Measurements from ENCODE around the gene SH3RF1.
A peak's percentile ranks its signal among the peaks of the same experiment; 100 is the strongest.

The SH3RF1 gene

DNA sequence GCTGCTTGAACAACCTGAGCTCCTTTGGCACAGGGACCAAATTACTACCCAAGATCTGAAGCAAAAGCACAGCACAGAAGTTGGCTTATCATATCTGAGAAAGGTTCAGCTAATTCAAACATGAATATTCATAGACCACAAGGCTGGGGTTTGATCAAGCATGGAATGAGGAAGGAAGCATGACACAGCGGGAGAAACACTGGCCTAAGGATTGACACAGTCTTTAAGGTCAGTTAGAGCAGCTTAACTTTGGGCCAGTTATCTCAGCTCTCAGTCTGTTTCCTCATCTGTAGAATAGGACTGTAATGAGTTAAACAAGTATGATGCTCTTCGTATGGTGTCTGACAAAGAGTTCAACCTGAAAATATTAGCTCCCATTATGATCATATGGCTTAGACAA, 172.2 kb downstream of the SH3RF1 start:
- no peak for DNase-seq

DNA sequence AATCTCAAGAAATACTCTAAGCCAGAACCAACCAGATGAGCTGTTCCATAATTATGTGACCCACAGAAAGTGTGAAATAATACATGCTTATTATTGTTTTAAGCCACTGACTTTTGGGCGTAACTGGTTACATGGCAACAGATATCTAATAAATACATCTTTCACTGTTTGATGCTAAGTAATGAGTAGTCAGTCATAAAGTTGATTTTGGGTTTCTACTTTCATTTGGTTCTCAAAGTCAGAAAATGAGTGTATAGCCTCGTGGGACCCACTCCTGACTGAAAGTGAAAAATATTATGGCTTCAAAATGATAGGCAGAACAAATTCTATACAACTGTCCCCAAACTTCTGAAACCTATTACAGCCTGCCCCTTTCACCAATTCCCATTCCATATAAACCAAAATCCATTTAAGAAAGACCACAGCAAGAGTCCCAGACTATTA, 172.7 kb downstream of the SH3RF1 start:
- no peak for DNase-seq

DNA sequence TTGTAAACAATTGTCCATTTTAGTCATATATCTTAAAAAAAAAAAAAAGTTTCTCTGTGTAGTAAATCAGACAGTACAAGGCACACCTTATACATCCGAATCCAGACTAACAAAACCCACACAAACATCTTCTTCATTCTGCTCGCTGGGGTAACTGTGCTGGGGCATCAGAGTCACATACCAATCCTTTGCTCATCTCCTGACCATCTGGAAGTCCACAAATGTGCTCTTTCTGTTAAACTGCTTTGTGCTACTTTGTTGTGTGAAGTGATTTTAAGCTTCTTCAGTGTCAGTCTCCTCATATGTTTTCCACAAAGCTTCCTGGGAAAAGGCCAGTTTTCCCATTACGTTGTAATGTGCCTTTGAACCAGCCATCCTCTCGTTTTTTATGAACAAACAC, 174.5 kb downstream of the SH3RF1 start:
- no peak for DNase-seq

DNA sequence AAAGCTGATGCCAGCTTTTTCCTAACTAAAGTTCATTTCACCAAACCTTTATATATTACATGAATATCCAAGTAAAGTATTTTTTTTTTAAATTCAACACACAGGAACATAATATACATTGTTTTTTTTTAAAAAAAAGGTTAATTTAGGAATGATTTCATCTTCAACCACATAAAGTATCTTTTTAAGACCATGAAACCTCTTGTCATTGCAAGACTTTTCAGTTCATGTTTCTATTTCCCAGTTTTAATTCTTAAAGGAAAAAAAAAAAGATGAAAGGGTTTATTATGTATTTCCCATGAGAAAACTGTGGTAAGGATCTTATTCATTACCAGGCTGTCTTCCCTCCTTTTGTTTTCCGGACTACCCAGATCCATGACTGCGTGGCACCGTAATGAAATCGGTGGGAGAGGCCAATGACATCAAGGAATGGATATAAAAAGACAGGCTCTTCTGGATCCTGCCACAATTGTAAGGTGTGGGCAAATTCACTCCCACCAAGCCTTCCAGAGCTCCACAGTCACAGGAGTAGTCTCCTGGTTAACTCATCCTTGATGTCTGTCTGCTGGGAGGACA, 176.0 kb downstream of the SH3RF1 start:
- peak; percentile 74 for DNase-seq

DNA sequence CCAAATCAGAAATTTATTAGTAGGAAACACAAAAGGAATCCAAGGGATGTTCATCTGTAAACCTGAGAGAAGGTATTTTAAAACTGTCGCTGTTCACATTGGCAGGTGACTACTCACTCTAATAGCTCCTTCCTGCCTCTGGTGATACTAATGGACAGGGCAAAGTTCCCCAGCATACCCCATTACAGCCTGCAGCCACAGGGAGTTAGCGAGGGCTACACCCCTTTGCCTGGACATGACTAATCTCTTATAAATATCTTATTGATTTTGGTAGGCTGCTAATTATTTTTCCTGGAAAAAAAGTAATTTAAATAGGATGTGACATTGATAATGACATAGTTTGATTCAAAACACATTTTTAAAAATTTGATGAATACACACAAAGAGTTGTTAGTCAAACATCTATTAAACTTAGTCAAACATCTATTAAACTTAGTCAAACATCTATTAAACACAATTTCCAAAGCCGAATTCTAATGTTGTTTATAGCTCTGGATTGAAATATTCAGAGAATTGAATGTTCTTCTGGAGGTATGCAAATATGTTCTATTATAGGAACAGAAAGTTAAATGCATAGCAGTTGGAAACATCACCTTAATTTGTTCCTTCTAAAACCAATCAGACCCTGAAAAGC, 177.8 kb downstream of the SH3RF1 start:
- DNase-seq, result no peak

DNA sequence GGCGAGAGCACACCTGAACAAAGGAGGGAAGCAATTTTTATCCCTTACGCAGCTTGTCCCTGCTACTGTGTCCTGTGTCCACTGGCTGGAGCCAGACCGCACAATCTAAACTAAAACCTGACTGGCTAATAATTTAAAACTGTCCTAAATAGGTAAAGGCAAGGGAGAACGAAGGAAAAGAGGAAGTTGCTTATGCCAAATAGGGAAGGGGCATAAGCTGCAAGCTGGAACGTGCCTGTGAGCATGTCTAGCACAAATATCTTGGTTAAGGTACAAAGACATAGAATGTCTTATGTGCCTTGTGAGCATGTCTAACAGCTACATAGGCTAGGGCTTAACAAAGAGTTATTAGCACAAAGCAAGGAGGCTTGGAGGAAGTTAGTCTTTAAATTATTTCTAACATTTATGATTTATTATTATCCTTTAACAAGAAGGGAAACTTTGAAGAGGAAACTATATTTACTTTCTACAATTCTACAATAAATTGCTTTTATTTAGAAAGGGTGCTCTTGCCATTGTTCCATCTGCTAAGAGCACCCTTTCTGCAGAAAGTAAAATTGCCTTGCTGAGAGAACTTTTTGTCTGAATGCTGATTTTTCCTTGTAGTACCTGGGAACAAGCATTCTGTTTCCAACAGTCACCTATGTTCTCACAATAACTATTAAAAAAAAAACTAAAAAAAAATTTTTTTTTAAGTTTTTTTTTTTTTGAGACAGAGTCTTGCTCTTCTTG, 180.1 kb downstream of the SH3RF1 start:
- DNase-seq, result no peak

DNA sequence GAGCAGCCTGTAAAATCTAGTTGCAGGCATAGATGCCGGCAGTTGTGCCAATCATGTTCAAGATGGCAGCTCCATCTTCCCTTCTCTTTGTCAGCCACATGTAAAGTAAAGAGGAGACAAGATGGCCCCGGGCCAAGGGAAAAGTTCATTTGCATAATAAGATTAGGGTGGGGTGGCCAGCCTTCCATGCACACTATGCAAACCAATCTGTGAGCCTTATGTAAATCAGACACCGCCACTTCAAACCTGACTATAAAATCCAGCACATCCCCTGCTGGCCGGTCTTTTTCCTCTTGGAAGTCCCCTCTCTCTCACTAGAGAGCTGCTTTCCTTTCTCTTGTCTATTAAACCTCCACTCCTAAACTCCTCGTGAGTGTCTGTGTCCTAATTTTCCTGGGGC, 181.8 kb downstream of the SH3RF1 start:
- DNase-seq, result no peak

DNA sequence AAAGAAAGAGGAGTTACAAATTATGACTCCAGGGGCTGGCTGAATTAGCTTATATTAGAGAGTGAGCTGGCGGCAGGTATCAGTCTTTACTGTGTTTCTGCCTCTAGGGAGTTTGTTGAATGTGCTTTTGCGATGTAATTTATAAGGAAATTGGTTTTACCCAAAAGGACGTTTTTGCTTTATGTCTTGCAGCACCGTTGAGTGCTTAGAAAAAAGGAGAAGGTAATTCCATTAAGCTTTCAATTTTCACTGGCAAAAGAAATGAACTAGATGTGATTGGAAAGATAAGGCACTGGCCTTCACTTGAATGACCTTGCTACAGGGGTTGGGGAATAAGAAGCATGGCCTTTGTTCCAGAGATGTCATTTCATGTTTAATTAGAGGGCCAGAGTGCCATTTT, 185.8 kb downstream of the SH3RF1 start:
- no peak for DNase-seq

DNA sequence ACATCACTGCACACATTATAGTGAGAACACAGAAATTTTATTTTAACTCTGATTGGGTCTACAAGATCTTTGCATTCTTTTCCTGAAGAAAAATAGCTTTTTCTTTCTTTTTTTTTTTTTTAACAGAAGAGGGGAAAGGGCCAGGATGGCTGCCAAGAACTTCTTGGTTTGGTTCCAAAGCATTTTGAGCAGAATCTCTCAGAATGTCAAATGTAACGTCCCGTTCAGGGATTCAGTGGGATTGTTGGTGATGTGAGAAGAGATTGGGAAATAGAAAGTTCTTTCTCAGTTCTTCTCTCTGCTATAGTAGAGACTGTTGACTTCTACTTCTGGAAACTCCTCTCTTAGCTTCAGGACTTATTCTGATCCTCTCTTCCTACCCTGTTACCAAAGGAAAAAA, 189.8 kb downstream of the SH3RF1 start:
- no peak for DNase-seq

DNA sequence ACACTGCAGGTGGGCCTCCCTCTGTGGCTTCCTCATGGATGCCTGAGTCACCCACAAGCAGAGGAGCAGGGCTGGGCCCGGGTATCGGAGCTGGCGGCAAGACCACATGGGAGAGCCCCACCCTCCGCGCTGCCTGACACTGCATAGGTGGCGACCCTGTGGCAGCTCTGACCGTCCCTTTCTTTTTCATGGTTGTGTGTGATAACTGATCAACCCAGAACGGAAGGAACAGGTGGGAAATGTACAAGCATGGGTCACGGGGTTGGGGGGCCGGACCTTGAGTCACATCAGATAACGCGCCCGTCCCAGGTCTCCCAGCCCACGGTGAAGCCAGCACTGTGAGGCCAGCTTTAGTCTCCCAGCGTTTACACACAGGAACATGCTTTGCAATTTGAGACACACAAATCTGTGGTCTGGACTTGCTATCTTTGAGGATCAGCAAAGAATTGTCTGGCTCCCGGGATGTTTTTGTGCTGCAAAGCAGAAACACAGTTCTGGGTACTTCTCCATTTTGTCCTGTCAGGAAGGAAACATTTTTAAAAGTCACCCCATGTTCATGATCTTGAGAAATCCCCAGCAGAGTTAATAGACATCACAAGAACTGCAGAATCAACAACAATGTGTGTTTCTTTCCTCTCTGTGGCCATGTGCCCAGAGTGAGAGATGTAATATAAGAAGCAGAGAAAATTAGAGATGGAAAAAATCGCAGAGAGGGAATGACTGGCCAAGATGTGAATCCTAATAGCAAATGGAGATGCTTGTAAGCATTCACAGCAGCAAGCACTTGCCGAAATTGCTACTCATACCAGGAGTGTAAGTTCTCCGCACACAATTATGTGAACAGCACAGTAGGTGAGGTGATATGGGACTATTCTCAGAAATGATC, 190.6 kb downstream of the SH3RF1 start:
- peak; percentile 95 for DNase-seq

DNA sequence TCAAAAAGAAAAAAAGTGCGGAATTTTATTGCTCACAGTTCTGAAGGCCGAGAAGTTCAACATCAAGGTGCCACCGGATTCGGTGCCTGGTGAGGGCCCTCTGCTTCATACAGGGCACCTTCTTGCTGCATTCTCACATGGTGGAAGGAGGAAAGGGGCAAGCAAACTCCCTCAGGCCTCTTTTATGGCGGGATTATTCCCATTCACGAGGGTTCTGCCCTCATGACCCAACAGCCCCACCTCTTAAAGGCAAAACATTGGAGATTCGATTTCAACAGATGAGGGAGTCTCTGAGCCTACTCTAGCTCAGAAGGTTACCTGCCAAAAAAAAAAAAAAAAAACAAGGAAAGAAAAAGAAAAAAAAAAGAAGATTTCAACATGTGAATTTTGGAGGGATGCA, 196.6 kb downstream of the SH3RF1 start:
- DNase-seq, result no peak

DNA sequence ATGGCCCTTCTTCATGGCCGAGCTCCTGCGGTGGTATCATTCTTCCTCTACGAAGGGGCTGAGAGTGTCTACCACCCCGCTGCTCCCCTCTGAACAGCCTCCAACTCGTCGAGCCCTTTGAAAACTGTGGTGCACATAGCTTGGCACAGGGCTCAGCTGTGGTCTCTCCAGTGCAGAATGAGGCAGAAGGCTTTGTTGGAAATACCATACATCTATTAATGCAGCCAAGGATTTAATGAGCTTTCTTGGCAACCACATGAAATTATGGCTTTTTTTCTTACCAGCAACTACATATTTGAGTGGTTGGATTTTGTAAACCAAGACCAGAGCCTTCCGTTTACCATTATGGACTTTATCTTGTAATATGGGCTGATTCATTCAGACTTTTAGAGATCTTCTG, 199.0 kb downstream of the SH3RF1 start:
- DNase-seq, result no peak

DNA sequence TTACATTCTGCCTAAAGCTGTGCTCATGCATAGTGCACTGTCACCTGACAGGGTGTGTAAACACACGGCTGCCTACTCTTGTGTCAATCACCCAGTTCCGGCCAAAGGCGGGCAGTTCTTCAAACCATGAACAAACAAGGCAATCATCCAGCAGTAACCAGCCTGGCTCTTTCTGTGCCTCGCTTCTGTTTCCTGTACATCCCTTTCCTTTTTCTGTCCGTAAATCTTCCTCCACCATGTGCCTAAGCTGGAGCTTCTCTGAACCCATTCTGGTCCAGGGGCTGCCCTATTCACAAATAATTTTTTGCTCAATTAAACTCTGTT, 199.9 kb downstream of the SH3RF1 start:
- peak; percentile 75 for DNase-seq

DNA sequence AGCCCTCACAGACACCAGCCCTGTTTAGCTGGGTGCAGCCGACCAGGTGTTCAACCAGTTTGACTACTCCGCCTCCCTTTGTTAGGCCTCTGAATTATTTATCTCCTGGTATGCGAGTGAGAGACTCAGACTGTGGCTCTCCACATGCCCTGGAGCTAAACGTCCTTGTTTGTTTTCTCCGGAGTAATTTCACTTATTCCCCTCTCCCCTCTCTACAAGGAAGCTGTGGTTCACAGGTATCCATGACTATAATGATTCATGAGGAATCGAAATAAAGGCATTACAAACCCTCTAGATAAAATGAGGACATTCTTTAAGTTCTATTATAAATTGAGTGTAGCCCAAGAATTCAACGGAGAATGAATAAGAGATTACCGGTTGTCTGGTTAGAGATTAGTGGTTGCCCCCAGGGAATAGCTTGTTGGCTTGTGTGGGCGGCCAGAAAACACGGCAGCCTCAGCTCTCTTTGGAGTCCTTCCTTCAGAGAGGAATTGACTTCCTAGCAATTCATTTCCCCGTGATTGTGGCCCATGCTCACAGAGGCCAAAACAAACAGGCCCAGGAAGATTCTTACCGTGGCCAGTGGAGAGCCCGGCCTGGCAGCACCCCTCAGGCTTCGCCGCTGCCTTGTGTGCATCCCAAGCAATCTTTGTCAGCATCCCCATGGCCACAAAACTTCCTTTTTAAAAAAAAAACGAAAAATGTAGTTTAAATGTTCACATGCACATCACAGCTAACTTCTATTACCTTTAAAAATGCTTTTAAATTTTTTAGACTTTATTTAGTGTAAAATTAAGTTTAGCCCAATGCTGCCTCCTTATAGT, 200.5 kb downstream of the SH3RF1 start:
- peak; percentile 96 for DNase-seq

DNA sequence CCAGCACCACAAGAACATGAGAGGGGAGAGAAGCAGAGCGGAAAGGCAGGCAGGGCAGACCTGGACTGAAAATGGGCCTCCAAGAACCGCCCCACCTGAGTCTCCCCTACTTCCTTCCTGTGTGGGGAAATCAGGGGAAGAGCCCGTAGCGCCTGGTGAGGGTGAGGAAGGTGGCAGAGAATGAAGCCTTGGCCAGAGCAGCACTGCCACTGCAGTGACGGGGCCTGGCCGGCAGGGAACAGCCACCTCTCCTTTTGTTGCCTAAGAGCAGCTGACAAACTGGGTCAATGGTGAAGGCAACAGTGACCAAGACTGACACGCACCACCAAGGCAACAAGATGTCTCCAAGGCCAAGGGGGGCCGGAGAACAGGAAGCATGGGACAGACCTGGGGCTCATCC, 202.3 kb downstream of the SH3RF1 start:
- DNase-seq, result no peak

DNA sequence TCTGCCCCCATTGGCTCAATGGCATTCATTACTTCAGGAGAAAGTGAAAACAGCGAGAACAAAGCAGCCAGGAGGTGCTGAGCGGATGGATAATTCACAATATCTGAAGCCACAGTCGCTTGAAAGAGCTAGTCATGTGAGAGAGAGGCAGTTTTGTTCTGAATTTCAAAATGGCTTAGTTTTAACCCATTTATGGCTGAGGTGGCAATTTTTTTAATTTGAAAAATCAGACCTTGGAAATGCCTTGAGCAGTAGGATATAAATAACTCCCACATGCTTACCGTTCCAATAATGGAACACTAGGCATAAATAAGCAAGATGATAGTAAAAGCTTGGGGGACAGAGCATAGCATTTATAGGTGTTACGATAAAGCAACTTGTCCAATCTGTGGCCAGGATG, 203.8 kb downstream of the SH3RF1 start:
- no peak for DNase-seq

DNA sequence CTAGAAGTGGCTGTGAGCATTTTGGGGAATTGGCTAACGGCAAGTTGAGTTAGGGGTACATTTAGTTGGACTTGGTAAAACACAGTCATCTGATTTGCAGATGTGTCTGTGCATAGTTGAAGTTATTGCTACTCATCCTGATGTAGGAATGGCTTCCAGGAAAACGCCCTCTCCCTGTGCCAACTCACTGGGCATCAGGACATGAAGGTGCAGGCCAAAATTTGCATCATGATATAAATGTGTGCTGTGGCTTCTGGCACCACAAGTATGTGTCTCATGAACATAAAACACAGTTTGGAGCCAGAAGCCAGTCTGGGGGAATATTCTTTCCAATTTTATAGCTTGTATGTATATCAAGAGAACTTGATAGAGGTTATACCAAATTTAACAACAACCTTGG, 206.5 kb downstream of the SH3RF1 start:
- DNase-seq, result no peak

DNA sequence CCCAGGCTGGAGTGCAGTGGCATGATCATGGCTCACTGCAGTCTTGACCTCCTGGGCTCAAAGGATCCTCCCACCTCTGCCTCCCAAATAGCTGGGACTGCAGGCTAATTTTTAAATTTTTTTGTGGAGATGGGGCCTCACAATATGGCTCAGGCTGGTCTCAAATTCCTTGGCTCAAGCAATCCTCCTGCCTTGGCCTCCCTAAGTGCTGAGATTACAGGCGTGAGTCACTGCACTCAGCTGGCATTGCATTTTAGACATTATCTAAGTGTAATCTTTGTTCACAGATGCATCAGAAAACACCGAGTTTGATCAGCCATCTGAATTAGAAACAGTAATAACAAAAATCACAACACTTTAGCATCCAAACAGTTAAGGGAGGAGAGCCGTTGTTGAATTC, 207.3 kb downstream of the SH3RF1 start:
- no peak for DNase-seq

DNA sequence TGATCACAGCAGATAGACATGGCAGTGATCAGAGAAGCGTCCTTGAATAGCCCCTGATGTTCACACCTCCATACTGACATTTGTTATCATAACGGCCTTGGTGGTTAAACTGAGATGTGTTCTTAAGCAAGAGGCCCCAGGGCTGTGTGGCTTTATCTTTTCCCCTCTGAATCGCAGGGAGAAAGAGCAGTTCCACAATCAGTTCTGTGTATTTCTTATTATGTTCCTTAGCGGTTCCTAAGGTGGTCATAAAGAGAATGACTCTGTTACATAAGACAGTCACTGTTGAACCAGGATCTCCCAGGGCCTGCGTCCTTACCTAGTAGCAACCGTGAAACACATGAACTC, 207.9 kb downstream of the SH3RF1 start:
- DNase-seq, result no peak

DNA sequence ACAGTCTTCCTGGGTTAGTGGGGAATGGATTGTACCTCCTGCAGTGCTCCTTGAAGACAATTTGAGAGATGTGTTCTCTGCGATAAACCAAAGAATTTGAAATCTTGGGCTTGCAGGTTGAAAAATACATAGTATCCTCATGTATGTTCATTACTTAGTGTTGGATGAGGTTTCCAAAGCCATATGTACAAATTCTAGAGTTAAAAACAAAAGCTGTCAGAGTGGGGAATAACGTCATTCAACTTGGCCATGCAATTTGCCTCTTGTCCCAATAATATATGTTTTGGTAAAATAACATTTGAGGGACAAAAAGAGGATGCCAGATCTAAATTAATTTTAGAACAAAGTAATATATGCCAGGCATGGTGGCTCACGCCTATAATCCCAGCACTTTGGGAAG, 209.4 kb downstream of the SH3RF1 start:
- DNase-seq, result no peak

DNA sequence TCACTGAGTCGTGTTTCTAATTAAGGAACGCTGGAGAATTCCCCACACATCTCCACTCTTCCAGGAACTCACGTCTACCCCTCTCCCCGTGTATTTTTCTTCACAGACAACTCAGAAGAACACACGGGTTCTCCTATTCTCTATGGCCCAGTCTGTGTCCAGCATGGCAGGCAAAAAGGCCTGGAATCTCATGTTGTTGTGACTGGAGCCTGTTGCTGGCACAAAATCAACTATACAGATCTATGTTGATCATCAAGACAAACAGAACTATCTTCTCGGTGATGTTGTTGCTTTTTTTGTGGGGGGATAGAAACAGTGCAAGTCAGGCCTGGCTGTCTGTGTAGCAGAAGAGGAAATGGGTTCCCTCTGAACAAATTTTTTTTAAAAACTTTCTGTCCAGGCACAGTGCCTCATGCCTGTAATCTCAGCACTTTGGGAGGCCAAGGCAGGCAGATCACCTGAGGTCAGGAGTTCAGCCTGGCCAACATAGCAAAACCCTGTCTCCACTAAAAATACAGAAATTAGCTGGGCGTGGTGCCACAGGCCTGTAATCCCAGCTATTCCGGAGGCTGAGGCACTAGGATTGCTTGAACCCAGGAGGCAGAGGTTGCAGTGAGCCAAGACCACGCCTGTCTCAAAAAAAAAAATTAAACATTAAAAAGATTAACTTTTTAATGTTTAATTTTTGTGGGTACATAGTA, 210.2 kb downstream of the SH3RF1 start:
- no peak for DNase-seq
